SK-N-SH treated with all-trans-retinoic acid at 6 μM for 48 hours (cell line): Measurements from ENCODE around the gene CLUH.

Source experiments
- RARB ChIP-seq: fragments of 250-450 bp; sonication (Bioruptor Pico); IDR thresholded peaks from 2 replicates; pipeline ENCODE4 v1.8.0; 2021; ENCODE audit warnings: mild to moderate bottlenecking, moderate library complexity
- ZNF70 ChIP-seq: fragments of 450-650 bp; formaldehyde crosslinking; IDR thresholded peaks from 2 replicates; pipeline ENCODE4 v1.5.0; 2020; ENCODE audit warnings: mild to moderate bottlenecking, moderate library complexity
- TF ChIP-seq, protein P1 (sequence below): fragments of 250-450 bp; sonication (Bioruptor Pico); IDR thresholded peaks from 2 replicates; pipeline ENCODE4 v1.8.0; 2021; ENCODE audit warnings: low read depth, mild to moderate bottlenecking, moderate library complexity, borderline replicate concordance

GRCh38 chr17:2731807-2732206 lies 20.2 kb upstream of the CLUH start:
- TF ChIP-seq, protein P1, sequence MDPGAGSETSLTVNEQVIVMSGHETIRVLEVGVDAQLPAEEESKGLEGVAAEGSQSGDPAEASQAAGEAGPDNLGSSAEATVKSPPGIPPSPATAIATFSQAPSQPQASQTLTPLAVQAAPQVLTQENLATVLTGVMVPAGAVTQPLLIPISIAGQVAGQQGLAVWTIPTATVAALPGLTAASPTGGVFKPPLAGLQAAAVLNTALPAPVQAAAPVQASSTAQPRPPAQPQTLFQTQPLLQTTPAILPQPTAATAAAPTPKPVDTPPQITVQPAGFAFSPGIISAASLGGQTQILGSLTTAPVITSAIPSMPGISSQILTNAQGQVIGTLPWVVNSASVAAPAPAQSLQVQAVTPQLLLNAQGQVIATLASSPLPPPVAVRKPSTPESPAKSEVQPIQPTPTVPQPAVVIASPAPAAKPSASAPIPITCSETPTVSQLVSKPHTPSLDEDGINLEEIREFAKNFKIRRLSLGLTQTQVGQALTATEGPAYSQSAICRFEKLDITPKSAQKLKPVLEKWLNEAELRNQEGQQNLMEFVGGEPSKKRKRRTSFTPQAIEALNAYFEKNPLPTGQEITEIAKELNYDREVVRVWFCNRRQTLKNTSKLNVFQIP (CRISPR knock-in tag) = no peak
- TF ChIP-seq ZNF70 (no peak), RARB (CRISPR knock-in tag) (no peak)
